GM18507 (cell line): ENCODE measurements around the gene MSI2.
A peak's percentile ranks its signal among the peaks of the same experiment; 100 is the strongest.

ENCODE experiments used
- DNase-seq: peaks from one replicate; pipeline ENCODE4 v3.0.0; 2011; ENCODE audit warnings: low read depth; ENCODE audit not compliant: insufficient read length; ENCODE audit errors: extremely low spot score
- FAIRE-seq: peaks from 2 replicates; lab custom pipeline; 2011; peaks lifted over from hg19 to GRCh38; lab: Jason Lieb, UNC

Gene MSI2

GRCh38 chr17:57402681-57403180 lies 146.4 kb downstream of the MSI2 start:
- FAIRE-seq (no peak), DNase-seq (no peak)

- DNase-seq = no peak
- no peak for FAIRE-seq
Observed at GRCh38 chr17:57403236-57403635, 146.9 kb downstream of the MSI2 start.

GRCh38 chr17:57404073-57404472 lies 147.8 kb downstream of the MSI2 start:
- peak; percentile 22 for DNase-seq
- no peak for FAIRE-seq

GRCh38 chr17:57404795-57405490 lies 148.6 kb downstream of the MSI2 start:
- FAIRE-seq (no peak), DNase-seq (no peak)

- no peak for FAIRE-seq
- no peak for DNase-seq
Observed at GRCh38 chr17:57405491-57406072, 149.3 kb downstream of the MSI2 start.

GRCh38 chr17:57406131-57406980 lies 150.0 kb downstream of the MSI2 start:
- FAIRE-seq (no peak), DNase-seq (no peak)

GRCh38 chr17:57406981-57407286 lies 150.6 kb downstream of the MSI2 start:
- FAIRE-seq (no peak), DNase-seq (no peak)

- DNase-seq = no peak
- no peak for FAIRE-seq
Observed at GRCh38 chr17:57407287-57408070, 151.2 kb downstream of the MSI2 start.

- FAIRE-seq = no peak
- DNase-seq = no peak
Observed at GRCh38 chr17:57408071-57408811, 151.9 kb downstream of the MSI2 start.

- no peak for DNase-seq
- FAIRE-seq = no peak
Observed at GRCh38 chr17:57410169-57410568, 153.8 kb downstream of the MSI2 start.

- FAIRE-seq = no peak
Observed at GRCh38 chr17:57412520-57413096, 156.3 kb downstream of the MSI2 start.

GRCh38 chr17:57413848-57414651 lies 157.7 kb downstream of the MSI2 start:
- no peak for FAIRE-seq
- DNase-seq = no peak

More at GRCh38 chr17:57412520-57413096, 156.3 kb downstream of the MSI2 start:
- DNase-seq = no peak

- DNase-seq (no peak), FAIRE-seq (no peak)
Observed at GRCh38 chr17:57415751-57416207, 159.5 kb downstream of the MSI2 start.

- DNase-seq (no peak), FAIRE-seq (no peak)
Observed at GRCh38 chr17:57416369-57416768, 160.0 kb downstream of the MSI2 start.

- FAIRE-seq (no peak), DNase-seq (no peak)
Observed at GRCh38 chr17:57417956-57418355, 161.6 kb downstream of the MSI2 start.

GRCh38 chr17:57418463-57419246 lies 162.3 kb downstream of the MSI2 start:
- FAIRE-seq = no peak

GRCh38 chr17:57419940-57420550 lies 163.7 kb downstream of the MSI2 start:
- no peak for FAIRE-seq
- no peak for DNase-seq

More at GRCh38 chr17:57418463-57419246, 162.3 kb downstream of the MSI2 start:
- no peak for DNase-seq
